Astrocyte of the spinal cord (primary cell): ENCODE data around the gene CLCF1.

Experiments
- DNase-seq: peaks from one replicate; pipeline ENCODE4 v3.0.0; 2011; ENCODE audit warnings: low read depth, low spot score
- H3K4me3 ChIP-seq: 2 replicates; pipeline ENCODE4 v1.5.1; 2011; ENCODE audit warnings: low read depth, mild to moderate bottlenecking, low read length, moderate library complexity
- in situ Hi-C: cut with HindIII; loops from 2 replicates; pipeline ENCODE4 v1.10.0; 2017; ENCODE audit warnings: low sequenced_read_pairs
- TF ChIP-seq, protein P1 (sequence below): IDR thresholded peaks from 2 replicates; pipeline ENCODE4 v1.5.1; 2012; ENCODE audit warnings: low read depth, mild to moderate bottlenecking, low read length, inconsistent platforms

The CLCF1 gene

DNA sequence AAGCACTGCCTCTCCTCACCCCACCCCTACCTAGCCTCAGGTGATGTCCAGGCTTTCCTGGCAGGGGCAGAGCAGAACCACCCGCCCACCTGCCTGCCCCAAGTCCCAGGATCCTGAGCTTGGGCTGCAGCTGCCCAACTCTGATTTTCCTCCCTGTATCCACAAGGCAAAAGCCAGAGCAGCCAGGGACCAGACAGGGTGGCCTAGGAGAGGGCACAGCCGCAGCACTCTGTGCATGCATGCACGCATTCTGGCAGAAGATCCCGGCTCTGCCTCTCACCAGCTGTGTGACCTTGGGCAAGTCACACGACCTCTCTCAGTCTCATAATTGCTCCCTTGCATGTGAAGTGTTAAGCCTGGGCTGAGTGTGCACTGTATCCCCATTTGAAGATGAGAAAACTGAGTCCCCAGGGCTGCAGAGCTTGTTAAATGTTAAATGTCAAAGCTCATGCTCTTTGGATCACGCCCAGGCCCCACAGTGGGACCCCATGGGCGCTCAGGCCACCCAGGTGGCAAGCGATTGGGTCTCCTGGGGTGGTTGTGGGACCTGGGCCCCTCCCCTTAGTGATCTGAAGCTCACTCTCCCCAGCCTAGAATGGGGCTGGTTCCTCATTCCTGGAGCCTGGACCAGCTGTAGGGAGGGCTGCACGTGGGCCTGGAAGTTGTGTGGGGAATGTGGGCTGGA, 39.2 kb upstream of the CLCF1 start:
- in situ Hi-C loops, result no loop called here

DNA sequence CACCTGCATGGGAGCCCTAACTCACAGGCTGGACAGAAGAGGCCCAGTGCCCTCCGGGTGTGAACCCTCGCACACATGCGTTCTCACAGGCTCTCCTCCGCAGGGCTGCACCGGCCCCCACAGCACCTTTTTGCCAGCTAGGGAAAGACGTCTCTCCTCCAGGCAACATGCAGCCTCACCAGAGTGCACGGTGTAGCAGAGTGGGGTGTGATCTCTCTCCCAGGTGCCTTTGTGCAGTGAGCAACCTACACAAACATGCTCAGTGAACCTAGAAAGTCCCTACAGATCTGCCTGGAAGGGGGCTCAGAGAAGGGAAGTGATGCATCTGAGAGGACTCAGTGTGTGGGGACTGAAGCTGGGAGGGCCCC, 38.4 kb upstream of the CLCF1 start:
- TF ChIP-seq, protein P1, sequence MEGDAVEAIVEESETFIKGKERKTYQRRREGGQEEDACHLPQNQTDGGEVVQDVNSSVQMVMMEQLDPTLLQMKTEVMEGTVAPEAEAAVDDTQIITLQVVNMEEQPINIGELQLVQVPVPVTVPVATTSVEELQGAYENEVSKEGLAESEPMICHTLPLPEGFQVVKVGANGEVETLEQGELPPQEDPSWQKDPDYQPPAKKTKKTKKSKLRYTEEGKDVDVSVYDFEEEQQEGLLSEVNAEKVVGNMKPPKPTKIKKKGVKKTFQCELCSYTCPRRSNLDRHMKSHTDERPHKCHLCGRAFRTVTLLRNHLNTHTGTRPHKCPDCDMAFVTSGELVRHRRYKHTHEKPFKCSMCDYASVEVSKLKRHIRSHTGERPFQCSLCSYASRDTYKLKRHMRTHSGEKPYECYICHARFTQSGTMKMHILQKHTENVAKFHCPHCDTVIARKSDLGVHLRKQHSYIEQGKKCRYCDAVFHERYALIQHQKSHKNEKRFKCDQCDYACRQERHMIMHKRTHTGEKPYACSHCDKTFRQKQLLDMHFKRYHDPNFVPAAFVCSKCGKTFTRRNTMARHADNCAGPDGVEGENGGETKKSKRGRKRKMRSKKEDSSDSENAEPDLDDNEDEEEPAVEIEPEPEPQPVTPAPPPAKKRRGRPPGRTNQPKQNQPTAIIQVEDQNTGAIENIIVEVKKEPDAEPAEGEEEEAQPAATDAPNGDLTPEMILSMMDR, result no peak
- DNase-seq, result no peak
- in situ Hi-C loops, result no loop called here
- H3K4me3 ChIP-seq, result no peak overlapping the region

More for the DNA sequence above, 39.2 kb upstream of the CLCF1 start:
- TF ChIP-seq, protein P1, result no peak
- no peak overlapping the region for H3K4me3 ChIP-seq
- no peak for DNase-seq

DNA sequence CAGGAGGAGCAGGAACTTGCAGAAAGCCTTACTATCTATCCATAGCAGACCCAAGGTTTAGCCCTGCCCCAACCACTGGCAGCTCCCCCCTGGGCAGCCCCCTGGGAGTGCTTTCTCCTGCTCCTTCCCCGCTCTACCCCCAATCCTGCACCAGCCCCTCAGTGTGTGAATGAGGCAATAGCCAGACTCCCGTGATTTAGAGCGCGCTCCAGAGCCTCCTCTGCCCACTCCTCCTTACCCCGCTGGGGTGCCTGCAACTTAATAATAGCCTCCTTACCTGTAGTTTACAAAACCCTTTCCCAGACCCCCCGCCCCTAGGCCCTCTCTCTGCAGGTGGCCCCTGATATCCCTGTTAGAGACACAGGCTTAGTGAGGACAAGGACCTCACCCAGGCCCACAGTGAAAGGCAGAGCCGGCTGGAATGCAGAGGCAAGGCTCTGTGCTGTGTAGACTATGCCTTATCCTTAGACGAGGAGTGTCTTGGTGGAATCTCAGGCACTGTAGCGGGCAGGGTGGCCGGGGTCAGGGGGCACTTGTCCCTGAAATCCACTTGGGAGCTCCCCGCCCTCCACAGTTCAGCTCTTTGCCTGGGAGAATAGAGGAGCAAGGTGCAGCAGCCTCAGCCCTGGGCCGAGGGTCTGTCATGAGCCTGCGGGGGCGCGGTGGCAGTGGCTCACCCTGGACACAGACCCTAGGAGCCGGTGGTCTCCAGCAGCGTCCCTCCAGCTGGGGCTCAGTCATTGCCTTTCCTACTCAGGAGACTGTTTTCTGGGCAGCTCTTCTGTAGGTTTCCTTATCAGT, 37.8 kb upstream of the CLCF1 start:
- TF ChIP-seq, protein P1, result no peak
- in situ Hi-C loops, result no loop called here
- DNase-seq, result no peak
- no peak overlapping the region for H3K4me3 ChIP-seq

DNA sequence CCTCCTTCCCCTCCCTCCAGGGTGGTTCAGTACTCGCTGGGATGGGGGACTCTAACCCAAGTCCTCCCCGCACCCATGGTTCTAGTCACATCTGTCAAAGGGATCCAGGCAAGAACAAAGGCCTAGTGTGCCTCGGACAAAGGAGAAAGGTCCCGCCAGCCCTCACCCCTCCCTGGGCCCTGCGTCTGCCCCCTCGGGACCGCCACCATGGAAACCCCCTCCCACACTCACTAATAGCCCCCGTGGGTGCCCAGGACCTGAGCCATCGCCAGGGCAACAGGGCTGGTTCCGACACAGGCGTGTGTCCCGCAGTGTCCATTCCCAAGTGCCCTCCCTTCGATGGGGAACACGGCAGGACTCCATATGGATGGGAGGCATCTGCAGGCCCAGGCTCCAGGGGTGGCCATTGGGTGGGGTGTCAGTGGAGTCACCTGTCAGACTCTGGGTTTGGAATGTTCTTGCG, 37.0 kb upstream of the CLCF1 start:
- TF ChIP-seq, protein P1, result no peak
- H3K4me3 ChIP-seq, result no peak overlapping the region
- in situ Hi-C loops, result no loop called here
- DNase-seq, result no peak

DNA sequence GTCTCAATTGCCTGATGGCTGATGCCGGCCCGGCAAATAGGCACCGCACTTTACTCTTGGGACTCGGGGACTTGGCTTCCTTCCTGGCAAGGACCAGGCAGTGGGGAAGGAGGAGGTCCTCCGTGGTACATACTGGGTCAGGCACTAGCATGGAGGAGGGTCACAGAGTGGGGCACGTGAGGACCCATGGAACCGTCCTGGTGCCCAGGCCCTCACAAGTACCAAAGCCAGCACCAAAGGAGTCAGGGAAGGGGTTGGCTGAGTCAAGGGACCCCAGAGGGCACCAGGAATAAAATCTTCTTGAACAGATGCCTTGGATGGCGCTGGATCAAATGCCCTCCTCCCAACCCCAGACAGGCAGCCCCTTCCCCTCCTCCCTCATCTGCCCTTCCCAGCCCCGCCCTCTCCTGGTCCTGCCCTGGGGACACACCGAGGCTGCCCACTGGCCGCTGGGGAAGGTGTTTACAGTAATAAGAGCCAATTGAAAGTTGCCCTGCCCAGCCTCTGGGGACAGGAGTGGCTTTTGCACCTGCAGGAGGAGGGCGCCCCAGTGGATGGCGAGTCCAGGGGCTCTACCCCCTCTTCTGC, 36.5 kb upstream of the CLCF1 start:
- DNase-seq, result no peak
- H3K4me3 ChIP-seq, result no peak overlapping the region
- TF ChIP-seq, protein P1, result no peak
- in situ Hi-C loops, result no loop called here

DNA sequence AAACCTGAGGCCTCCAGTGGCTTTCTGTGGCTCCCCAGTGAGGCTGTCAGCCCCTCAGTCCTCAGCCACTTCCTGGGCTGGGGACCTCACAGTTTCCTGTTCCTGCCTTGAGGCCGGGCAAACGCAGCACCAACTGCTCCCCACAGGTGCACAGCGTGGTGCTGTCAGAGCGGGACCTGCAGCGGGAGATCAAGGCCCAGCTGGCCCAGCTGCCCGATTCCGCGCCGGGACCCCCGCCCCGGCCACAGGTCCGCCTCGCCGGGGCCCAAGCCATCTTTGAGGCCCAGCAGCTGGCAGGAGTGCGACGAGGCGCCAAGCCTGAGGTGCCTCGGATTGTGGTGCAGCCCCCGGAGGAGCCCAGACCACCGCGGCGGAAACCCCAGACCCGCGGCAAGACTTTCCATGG, 35.9 kb upstream of the CLCF1 start:
- DNase-seq, result no peak
- in situ Hi-C loops, result no loop called here
- H3K4me3 ChIP-seq, result no peak overlapping the region
- TF ChIP-seq, protein P1, result no peak
